ENCODE measurements around the gene XPO6.

DNA sequence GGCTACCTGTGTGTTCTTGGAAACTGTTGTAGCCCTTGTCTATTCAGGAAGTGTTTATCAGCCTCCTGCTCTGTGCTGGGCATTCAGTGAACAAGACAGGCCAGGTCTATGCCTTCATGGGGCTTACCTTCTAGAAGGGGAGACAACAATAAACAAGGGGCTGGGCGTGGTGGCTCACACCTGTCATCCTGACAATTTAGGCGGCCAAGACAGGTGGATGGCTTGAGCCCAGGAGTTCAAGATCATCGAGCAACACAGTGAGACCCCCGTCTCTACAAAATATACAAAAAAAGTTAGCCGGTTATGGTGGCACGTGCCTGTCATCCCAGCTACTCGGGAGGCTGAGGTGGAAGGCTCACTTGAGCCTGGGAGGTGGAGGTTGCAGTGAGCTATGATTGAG is 142.8 kb downstream of the XPO6 start:
- no peak for TF ChIP-seq POLR2AphosphoS5 (IDR thresholded peaks at IDR 0.05; ENCODE audit: low read depth)
- TF ChIP-seq, protein P1, sequence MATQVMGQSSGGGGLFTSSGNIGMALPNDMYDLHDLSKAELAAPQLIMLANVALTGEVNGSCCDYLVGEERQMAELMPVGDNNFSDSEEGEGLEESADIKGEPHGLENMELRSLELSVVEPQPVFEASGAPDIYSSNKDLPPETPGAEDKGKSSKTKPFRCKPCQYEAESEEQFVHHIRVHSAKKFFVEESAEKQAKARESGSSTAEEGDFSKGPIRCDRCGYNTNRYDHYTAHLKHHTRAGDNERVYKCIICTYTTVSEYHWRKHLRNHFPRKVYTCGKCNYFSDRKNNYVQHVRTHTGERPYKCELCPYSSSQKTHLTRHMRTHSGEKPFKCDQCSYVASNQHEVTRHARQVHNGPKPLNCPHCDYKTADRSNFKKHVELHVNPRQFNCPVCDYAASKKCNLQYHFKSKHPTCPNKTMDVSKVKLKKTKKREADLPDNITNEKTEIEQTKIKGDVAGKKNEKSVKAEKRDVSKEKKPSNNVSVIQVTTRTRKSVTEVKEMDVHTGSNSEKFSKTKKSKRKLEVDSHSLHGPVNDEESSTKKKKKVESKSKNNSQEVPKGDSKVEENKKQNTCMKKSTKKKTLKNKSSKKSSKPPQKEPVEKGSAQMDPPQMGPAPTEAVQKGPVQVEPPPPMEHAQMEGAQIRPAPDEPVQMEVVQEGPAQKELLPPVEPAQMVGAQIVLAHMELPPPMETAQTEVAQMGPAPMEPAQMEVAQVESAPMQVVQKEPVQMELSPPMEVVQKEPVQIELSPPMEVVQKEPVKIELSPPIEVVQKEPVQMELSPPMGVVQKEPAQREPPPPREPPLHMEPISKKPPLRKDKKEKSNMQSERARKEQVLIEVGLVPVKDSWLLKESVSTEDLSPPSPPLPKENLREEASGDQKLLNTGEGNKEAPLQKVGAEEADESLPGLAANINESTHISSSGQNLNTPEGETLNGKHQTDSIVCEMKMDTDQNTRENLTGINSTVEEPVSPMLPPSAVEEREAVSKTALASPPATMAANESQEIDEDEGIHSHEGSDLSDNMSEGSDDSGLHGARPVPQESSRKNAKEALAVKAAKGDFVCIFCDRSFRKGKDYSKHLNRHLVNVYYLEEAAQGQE (IDR thresholded peaks at IDR 0.05; ENCODE audit: insufficient replicate concordance, low read depth) = no peak
- TF ChIP-seq CTCF (IDR thresholded peaks at IDR 0.05; ENCODE audit: insufficient read depth, low read length) = no peak

Measured in HL-60 (cell line).